Right ventricle myocardium superior (tissue), 1 donor: ENCODE results near the gene CCDC112. TPM values are rescaled to one million over a fixed set of nuclear protein-coding genes. Genes with fewer than 3 reads are reported as not detected.

Source experiments
- ATAC-seq: fragments of 200-7000 bp; cut with Tn5 transposase; one replicate; pipeline ENCODE4 v1.9.1; 2020; ENCODE audit warnings: mild to moderate bottlenecking; ENCODE audit not compliant: poor library complexity
- DNase-seq: peaks from one replicate; pipeline ENCODE4 v3.0.0-alpha.2; 2020
- intact Hi-C: fragments of 100-400 bp; cut with DNase I; formaldehyde crosslinking; loops from one replicate; pipeline ENCODE4 v1.11.2; 2022
- total RNA-seq: library from RNA; stranded (reverse); fragmentation: NEBNext Ultra II Directional; extraction: Animal tissue kit (Norgen Biotek cat#: 25700); gene quantifications from one replicate; pipeline ENCODE4 v1.2.1, GENCODE V29; 2021
- donor health status: DM: no; HTN: yes; CAD: no; lungs with severe emphysema.

The CCDC112 gene
- total RNA-seq, 1 donor from 2014 or later: 4.4 TPM

GRCh38 chr5:115227281-115227680 is 69.2 kb downstream of the CCDC112 start:
- no peak for ATAC-seq
- no peak for DNase-seq
- intact Hi-C loops: no loop called here

Other genes starting within 250 kb of the CCDC112 start
- gene TRIM36, start 126.7 kb downstream of the CCDC112 start, total RNA-seq: 0.19 TPM
- 23.6 TPM for gene PGGT1B, start 33.8 kb downstream of the CCDC112 start, total RNA-seq
- 46.8 TPM for gene FEM1C, start 248.1 kb upstream of the CCDC112 start, total RNA-seq